Uterus (tissue), 2 donors: Measurements from ENCODE around the gene HEBP1.

Experiments used
- POLR2A ChIP-seq, 2 donors: fragments of 450-650 bp; IDR thresholded peaks; one replicate each; pipeline ENCODE4 v1.6.1; 2016; ENCODE audit warnings: antibody characterized with exemption in 2 of 2, mild to moderate bottlenecking in 1 of 2, moderate library complexity in 1 of 2
- TF ChIP-seq, protein P1 (sequence below), 4 experiments: fragments of 200-600 bp in 2 of 4; fragments of 450-650 bp in 2 of 4; sonication (generic) in 2 of 4; IDR thresholded peaks; one replicate each; pipeline ENCODE4 v1.5.1; 2016 to 2019; ENCODE audit warnings: antibody characterized with exemption in 4 of 4, mild to moderate bottlenecking in 2 of 4, moderate library complexity in 1 of 4

DNA sequence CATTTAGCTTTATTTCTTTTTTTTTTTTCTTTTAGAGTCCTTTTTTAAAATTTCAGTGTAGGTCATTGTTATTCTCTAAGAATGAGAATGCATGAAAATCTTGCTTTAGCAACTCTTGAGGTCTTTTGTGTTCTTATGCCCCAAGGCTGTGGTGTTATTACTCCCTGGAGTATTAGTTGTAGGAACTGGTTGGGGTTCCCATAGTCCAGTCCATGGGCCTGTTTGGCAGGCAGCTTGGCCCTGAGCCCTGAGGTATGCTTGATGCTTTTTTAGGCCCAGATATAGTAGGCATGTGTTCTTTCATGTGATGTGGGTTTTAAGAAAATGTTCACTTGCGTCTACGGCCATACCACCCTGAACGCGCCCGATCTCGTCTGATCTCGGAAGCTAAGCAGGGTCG is 45.8 kb upstream of the HEBP1 start:
- TF ChIP-seq, protein P1, sequence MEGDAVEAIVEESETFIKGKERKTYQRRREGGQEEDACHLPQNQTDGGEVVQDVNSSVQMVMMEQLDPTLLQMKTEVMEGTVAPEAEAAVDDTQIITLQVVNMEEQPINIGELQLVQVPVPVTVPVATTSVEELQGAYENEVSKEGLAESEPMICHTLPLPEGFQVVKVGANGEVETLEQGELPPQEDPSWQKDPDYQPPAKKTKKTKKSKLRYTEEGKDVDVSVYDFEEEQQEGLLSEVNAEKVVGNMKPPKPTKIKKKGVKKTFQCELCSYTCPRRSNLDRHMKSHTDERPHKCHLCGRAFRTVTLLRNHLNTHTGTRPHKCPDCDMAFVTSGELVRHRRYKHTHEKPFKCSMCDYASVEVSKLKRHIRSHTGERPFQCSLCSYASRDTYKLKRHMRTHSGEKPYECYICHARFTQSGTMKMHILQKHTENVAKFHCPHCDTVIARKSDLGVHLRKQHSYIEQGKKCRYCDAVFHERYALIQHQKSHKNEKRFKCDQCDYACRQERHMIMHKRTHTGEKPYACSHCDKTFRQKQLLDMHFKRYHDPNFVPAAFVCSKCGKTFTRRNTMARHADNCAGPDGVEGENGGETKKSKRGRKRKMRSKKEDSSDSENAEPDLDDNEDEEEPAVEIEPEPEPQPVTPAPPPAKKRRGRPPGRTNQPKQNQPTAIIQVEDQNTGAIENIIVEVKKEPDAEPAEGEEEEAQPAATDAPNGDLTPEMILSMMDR (IDR thresholded peaks at IDR 0.05), result no peak
- TF ChIP-seq POLR2A (IDR thresholded peaks at IDR 0.05), result no peak
